Measurements from ENCODE around the gene ENPP1.

GRCh38 chr6:131787079-131787478 lies 20.7 kb upstream of the ENPP1 start:
- no peak for TF ChIP-seq POLR2A (IDR thresholded peaks at IDR 0.05)
- TF ChIP-seq, protein P1, sequence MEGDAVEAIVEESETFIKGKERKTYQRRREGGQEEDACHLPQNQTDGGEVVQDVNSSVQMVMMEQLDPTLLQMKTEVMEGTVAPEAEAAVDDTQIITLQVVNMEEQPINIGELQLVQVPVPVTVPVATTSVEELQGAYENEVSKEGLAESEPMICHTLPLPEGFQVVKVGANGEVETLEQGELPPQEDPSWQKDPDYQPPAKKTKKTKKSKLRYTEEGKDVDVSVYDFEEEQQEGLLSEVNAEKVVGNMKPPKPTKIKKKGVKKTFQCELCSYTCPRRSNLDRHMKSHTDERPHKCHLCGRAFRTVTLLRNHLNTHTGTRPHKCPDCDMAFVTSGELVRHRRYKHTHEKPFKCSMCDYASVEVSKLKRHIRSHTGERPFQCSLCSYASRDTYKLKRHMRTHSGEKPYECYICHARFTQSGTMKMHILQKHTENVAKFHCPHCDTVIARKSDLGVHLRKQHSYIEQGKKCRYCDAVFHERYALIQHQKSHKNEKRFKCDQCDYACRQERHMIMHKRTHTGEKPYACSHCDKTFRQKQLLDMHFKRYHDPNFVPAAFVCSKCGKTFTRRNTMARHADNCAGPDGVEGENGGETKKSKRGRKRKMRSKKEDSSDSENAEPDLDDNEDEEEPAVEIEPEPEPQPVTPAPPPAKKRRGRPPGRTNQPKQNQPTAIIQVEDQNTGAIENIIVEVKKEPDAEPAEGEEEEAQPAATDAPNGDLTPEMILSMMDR (IDR thresholded peaks at IDR 0.05): no peak

All from heart left ventricle (tissue), 13 donors.